Naive B cell (primary cell): ENCODE measurements around the gene VTI1B. TPM values are rescaled to one million over a fixed set of nuclear protein-coding genes. Genes with fewer than 3 reads are reported as not detected.
"Not testable (repeated sequence)": the region's sequence is repeated elsewhere in the genome, so short reads cannot be mapped to it uniquely, and the experiment has no call there.

Experiments used
- ATAC-seq, 2 donors: fragments of 150-1000 bp; cut with Tn5 transposase; 2 replicates each; pipeline ENCODE4 v1.10.0; 2021; ENCODE audit warnings: low read depth in 2 of 2, mild to moderate bottlenecking in 2 of 2, moderate library complexity in 2 of 2
- DNase-seq: peaks from one replicate; pipeline ENCODE4 v3.0.0; 2022
- H3K27ac Mint-ChIP-seq, 6 donors: one replicate each; pipeline ENCODE4 v1.8.0; 2020 to 2022; ENCODE audit warnings: mild to moderate bottlenecking in 6 of 6, mixed read lengths in 6 of 6, moderate library complexity in 5 of 6, inconsistent platforms in 2 of 6
- H3K27me3 Mint-ChIP-seq, 3 donors: one replicate each; pipeline ENCODE4 v1.8.0; 2021 to 2022; ENCODE audit warnings: mixed read lengths in 3 of 3, mild to moderate bottlenecking in 1 of 3
- H3K36me3 Mint-ChIP-seq, 2 donors: one replicate each; pipeline ENCODE4 v1.8.0; 2020 to 2022; ENCODE audit warnings: mixed read lengths in 2 of 2, inconsistent platforms in 1 of 2, mild to moderate bottlenecking in 1 of 2
- H3K4me1 Mint-ChIP-seq, 3 donors: one replicate each; pipeline ENCODE4 v1.8.0; 2020 to 2022; ENCODE audit warnings: mixed read lengths in 3 of 3, inconsistent platforms in 1 of 3, mild to moderate bottlenecking in 1 of 3, moderate library complexity in 1 of 3
- H3K4me3 Mint-ChIP-seq, 8 donors: one replicate each; pipeline ENCODE4 v1.8.0; 2020 to 2022; ENCODE audit warnings: mild to moderate bottlenecking in 8 of 8, mixed read lengths in 8 of 8, moderate library complexity in 8 of 8, inconsistent platforms in 2 of 8
- H3K9me3 Mint-ChIP-seq, 7 donors: one replicate each; pipeline ENCODE4 v1.8.0; 2020 to 2022; ENCODE audit warnings: mixed read lengths in 7 of 7, mild to moderate bottlenecking in 5 of 7, inconsistent platforms in 2 of 7, moderate library complexity in 1 of 7
- polyA plus RNA-seq, 6 donors: library from polyadenylated mRNA; unstranded; fragments of 300-500 nt; fragmentation: Illumina TruSeq; gene quantifications; one replicate each; pipeline ENCODE4 v1.2.3, GENCODE V29; 2021; ENCODE audit warnings: low read depth in 6 of 6

Gene VTI1B
- polyA plus RNA-seq, 6 donors from 2014 or later, result 55.8 to 84.7 (median 61.4) TPM

- Mint-ChIP-seq H3K4me3 (no peak overlapping the region), H3K27me3 (no peaks in the 10 kb centered on the region), H3K4me1 (no peaks in the 10 kb centered on the region), H3K27ac (no peak overlapping the region), H3K9me3 (no peaks in the 10 kb centered on the region), H3K36me3 (peaks cover under 1 to 2% of the 10 kb centered on the region in 2 donors)
- DNase-seq (no peak), ATAC-seq (no peak)
These were observed 35.8 kb downstream of the VTI1B start for GRCh38 chr14:67638642-67639041.

DNA sequence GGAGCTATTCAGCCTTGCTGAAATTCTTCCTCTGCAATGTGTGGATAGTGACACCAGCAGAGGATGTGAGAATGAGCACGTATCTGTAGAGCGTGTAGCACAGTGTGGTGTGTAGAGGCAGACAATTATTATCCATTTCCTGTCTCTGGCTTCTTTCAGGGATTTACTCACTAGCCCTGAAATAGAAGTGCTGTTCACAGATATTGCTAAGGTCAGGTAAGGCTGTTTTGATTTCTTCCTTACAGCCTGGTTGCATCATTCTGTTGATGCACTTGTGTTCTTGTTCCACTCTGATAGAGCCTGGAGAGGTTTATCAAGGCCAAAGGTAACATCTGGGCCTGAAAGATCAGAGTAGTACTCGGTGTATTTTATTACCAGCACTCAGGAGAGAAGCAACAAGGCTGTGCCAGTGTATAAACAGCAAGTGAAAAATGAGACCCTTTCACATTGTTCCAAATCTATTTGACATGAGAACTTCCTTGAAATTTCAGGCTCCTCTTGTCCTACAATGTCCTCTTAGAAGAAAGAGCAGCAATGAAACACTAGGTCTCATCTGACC lies 38.0 kb downstream of the VTI1B start:
- Mint-ChIP-seq H3K4me3 (no peak overlapping the region), H3K27ac (peak overlapping the region in 1 of 6 donors; percentile 41), H3K9me3 (no peaks in the 10 kb centered on the region), H3K4me1 (peaks cover 0 to 3% (median 0%) of the 10 kb centered on the region in 3 donors), H3K36me3 (peaks cover 5 to 7% of the 10 kb centered on the region in 2 donors), H3K27me3 (no peaks in the 10 kb centered on the region)
- DNase-seq, result no peak
- no peak for ATAC-seq

- peak overlapping the region in 1 of 6 donors; percentile 43 for H3K27ac Mint-ChIP-seq
- no peaks in the 10 kb centered on the region for H3K9me3 Mint-ChIP-seq
- no peak overlapping the region for H3K4me3 Mint-ChIP-seq
- peaks cover 5 to 7% of the 10 kb centered on the region in 2 donors for H3K36me3 Mint-ChIP-seq
- DNase-seq (no peak), ATAC-seq (no peak)
- no peaks in the 10 kb centered on the region for H3K27me3 Mint-ChIP-seq
- H3K4me1 Mint-ChIP-seq, result peaks cover 0 to 5% (median 3%) of the 10 kb centered on the region in 3 donors
These were observed 40.8 kb downstream of the VTI1B start for GRCh38 chr14:67633451-67634147.

DNA sequence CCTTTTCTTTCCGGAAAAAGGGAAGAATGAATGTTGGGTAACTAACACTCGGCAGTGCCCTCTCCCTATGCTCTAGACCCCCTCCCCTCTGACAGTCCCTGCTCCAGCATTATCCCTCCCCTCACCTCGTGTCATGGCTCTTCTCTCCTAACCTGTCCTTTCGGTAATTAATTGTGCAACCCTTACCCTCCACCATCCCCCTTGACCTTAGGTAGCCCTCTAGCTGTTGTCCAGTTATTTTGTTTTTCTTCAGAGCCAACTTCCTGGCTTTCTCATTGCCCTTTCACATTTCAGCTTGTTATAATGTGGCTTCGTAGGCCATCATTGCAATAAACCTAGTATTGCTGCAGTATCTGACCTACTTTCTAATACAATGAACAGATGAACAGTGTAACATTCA lies 43.5 kb downstream of the VTI1B start:
- H3K9me3 Mint-ChIP-seq, result no peaks in the 10 kb centered on the region
- no peak overlapping the region for H3K27ac Mint-ChIP-seq
- no peak for DNase-seq
- H3K36me3 Mint-ChIP-seq, result peaks cover 5 to 7% of the 10 kb centered on the region in 2 donors
- H3K27me3 Mint-ChIP-seq, result no peaks in the 10 kb centered on the region
- no peak overlapping the region for H3K4me3 Mint-ChIP-seq
- peaks cover 0 to 5% (median 3%) of the 10 kb centered on the region in 3 donors for H3K4me1 Mint-ChIP-seq
- no peak for ATAC-seq

GRCh38 chr14:67630186-67630585 lies 44.2 kb downstream of the VTI1B start:
- ATAC-seq, result no peak
- no peak for DNase-seq
- Mint-ChIP-seq H3K9me3 (no peaks in the 10 kb centered on the region), H3K36me3 (peaks cover 5 to 7% of the 10 kb centered on the region in 2 donors), H3K27ac (no peak overlapping the region), H3K27me3 (no peaks in the 10 kb centered on the region), H3K4me1 (peaks cover 0 to 5% (median 3%) of the 10 kb centered on the region in 3 donors), H3K4me3 (no peak overlapping the region)

DNA sequence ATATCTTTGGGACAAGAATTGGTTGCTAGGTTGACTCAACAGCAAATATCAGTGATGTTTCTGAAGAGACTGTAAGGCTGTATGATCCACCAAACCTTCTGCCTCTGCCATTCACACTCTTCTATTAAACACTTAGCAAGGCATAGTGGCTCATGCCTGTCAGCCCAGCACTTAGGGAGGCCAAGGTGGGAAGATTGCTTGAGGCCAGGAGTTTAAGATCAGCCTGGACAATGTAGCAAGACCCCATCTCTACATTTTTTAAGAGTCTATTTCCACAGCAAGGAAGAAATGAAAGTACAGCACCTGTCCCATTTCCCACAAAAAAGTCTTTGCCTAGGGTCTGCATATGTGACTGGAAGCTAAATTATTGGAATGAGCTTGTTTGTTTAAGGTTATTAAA lies 46.9 kb downstream of the VTI1B start:
- Mint-ChIP-seq H3K36me3 (no peaks in the 10 kb centered on the region), H3K4me3 (no peak overlapping the region), H3K9me3 (no peaks in the 10 kb centered on the region), H3K4me1 (peaks cover 0 to 5% (median 0%) of the 10 kb centered on the region in 3 donors), H3K27ac (no peak overlapping the region), H3K27me3 (no peaks in the 10 kb centered on the region)
- DNase-seq (no peak), ATAC-seq (no peak)

- H3K9me3 Mint-ChIP-seq, DNase-seq, H3K27me3 Mint-ChIP-seq, H3K4me1 Mint-ChIP-seq, H3K4me3 Mint-ChIP-seq, H3K36me3 Mint-ChIP-seq: not testable (repeated sequence)
- ATAC-seq, result peak in 1 of 2 donors; percentile 28
- H3K27ac Mint-ChIP-seq, result peak overlapping the region in 1 of 6 donors; percentile 54
These were observed 48.3 kb downstream of the VTI1B start for GRCh38 chr14:67626131-67626530.

GRCh38 chr14:67623114-67623513 lies 51.3 kb downstream of the VTI1B start:
- H3K27me3 Mint-ChIP-seq, result no peaks in the 10 kb centered on the region
- peaks cover 20 to 24% (median 21%) of the 10 kb centered on the region in 3 donors for H3K4me1 Mint-ChIP-seq
- H3K36me3 Mint-ChIP-seq, result no peaks in the 10 kb centered on the region
- ATAC-seq (no peak), DNase-seq (no peak)
- H3K9me3 Mint-ChIP-seq, result no peaks in the 10 kb centered on the region
- peak overlapping the region in 1 of 8 donors; percentile 56 for H3K4me3 Mint-ChIP-seq
- H3K27ac Mint-ChIP-seq, result no peak overlapping the region

DNA sequence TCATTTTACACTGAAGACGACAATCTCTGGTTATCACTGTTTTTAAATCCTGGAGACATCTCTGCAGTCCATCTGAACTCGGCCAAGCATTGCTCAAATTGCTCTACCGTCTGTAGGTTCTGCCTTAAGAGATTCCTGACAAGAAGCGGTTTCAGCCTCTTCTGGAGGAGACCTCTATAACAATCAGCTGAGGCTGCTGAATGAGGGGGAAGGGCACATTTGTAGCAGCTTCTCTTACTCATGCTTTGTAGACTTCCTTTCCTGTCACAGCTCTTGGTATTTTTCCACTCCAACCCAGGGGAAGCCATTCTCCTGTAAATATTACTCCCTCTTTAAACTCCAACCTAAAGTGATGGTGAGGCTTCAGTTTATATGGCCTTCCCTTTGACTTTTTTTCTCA lies 51.8 kb downstream of the VTI1B start:
- ATAC-seq, result no peak
- H3K9me3 Mint-ChIP-seq, result no peaks in the 10 kb centered on the region
- peaks cover 20 to 24% (median 21%) of the 10 kb centered on the region in 3 donors for H3K4me1 Mint-ChIP-seq
- H3K27ac Mint-ChIP-seq, result no peak overlapping the region
- H3K36me3 Mint-ChIP-seq, result no peaks in the 10 kb centered on the region
- no peak for DNase-seq
- no peaks in the 10 kb centered on the region for H3K27me3 Mint-ChIP-seq
- H3K4me3 Mint-ChIP-seq, result peak overlapping the region in 3 of 8 donors; percentile 35 to 56 (median 41)

DNA sequence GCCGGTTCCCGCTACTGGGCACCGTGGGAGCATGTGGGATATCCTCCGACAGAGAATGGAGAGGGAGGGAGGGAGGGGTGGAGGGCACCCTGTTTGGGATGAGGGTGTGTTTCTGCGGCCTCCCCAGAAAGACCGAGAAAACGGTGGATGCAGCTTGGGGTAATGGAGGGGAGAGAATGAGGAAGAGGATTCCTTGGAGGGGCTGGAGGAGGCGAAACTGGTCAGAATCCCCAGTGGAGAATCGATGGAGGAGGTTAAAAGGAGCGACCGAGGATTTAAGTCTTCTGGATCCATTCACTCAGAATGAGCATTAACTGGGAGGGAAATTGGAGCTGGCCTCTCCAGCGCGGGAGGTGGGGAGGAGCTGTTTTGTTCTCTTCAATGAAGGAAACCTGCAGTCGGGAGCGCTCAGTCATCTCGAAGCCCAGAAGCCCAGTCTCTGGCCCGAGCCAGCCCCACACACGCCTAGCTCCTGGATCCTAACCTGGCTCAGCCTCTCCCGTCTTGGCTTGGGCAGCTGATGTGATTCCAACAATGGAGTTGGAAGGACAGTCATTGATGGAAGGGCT lies 54.1 kb downstream of the VTI1B start:
- ATAC-seq (no peak), DNase-seq (no peak)
- Mint-ChIP-seq H3K4me3 (peak overlapping the region; percentile 88 to 96 (median 94)), H3K4me1 (peaks cover 20 to 24% (median 21%) of the 10 kb centered on the region in 3 donors), H3K27me3 (no peaks in the 10 kb centered on the region), H3K27ac (peak overlapping the region; percentile 84 to 99 (median 96)), H3K9me3 (no peaks in the 10 kb centered on the region), H3K36me3 (no peaks in the 10 kb centered on the region)

- Mint-ChIP-seq H3K4me1 (peaks cover 20 to 24% (median 21%) of the 10 kb centered on the region in 3 donors), H3K27me3 (no peaks in the 10 kb centered on the region), H3K36me3 (no peaks in the 10 kb centered on the region), H3K27ac (peak within 1 kb of the TSS; percentile 95 to 99 (median 98)), H3K4me3 (peak within 1 kb of the TSS; percentile 88 to 96 (median 94)), H3K9me3 (no peaks in the 10 kb centered on the region)
- ATAC-seq (peak; percentile 83 to 86), DNase-seq (peak; percentile 96)
These were observed 54.8 kb downstream of the VTI1B start, which contains the start of gene ARG2 for GRCh38 chr14:67619446-67620216. Gene ARG2 (plus strand): TSS chr14:67619920. CDS start chr14:67619978, 58 bp downstream.

DNA sequence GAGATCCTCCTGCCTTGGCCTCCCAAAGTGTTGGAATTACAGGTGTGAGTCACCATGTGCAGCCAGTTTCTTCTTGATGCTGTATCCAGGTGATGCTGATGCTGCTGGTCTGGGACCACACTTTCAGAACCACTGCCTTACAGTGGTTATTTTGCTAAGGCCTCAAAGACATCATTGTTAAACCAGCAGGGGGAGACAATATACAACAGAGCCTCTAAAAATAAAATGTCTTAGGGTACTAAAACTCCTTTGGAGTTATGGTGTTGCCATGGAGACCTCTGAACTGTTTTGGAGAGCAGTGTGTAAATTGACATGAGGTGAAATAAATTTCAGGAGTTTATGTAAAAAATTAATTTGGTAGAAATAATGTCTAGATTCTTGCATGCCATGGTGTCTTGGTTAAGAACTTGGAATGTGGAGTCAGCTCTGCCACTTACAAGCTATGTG lies 55.8 kb downstream of the VTI1B start:
- Mint-ChIP-seq H3K27ac (peak overlapping the region; percentile 95 to 99 (median 98)), H3K9me3 (no peaks in the 10 kb centered on the region), H3K4me3 (peak overlapping the region in 7 of 8 donors; percentile 88 to 96 (median 93)), H3K27me3 (no peaks in the 10 kb centered on the region), H3K4me1 (peaks cover 20 to 24% (median 21%) of the 10 kb centered on the region in 3 donors), H3K36me3 (no peaks in the 10 kb centered on the region)
- DNase-seq (peak; percentile 61), ATAC-seq (peak; percentile 34 to 39)

GRCh38 chr14:67610491-67610890 lies 63.9 kb downstream of the VTI1B start:
- Mint-ChIP-seq H3K4me3 (no peak overlapping the region), H3K36me3 (no peaks in the 10 kb centered on the region), H3K9me3 (no peaks in the 10 kb centered on the region), H3K4me1 (no peaks in the 10 kb centered on the region), H3K27ac (no peak overlapping the region), H3K27me3 (peaks cover 0 to 9% (median 0%) of the 10 kb centered on the region in 3 donors)
- no peak for ATAC-seq
- no peak for DNase-seq
